NB4 (cell line): ENCODE data around the gene PEX26.
A peak's percentile ranks its signal among the peaks of the same experiment; 100 is the strongest.

Source experiments
- DNase-seq: peaks from one replicate; pipeline ENCODE4 v3.0.0; 2010; ENCODE audit warnings: low read depth
- H3K4me3 ChIP-seq: one replicate; pipeline ENCODE4 v1.5.1; 2011; ENCODE audit warnings: mild to moderate bottlenecking, low read depth, low read length, moderate library complexity
- MAX ChIP-seq: IDR thresholded peaks from 2 replicates; pipeline ENCODE4 v1.6.1; 2011; ENCODE audit warnings: low read depth, low read length
- MYC ChIP-seq: IDR thresholded peaks from 2 replicates; pipeline ENCODE4 v1.6.1; 2011; ENCODE audit warnings: low read depth, low read length
- POLR2A ChIP-seq: IDR thresholded peaks from 2 replicates; pipeline ENCODE4 v1.6.1; 2011; ENCODE audit warnings: mild to moderate bottlenecking; ENCODE audit not compliant: insufficient read length; ENCODE audit errors: extremely low read depth
- TF ChIP-seq, protein P1 (sequence below): IDR thresholded peaks from one replicate; pipeline ENCODE4 v1.5.1; 2012; ENCODE audit warnings: low read depth, low read length

The PEX26 gene

GRCh38 chr22:18055619-18056160 lies 22.1 kb upstream of the PEX26 start:
- no peak for TF ChIP-seq MAX
- no peak for TF ChIP-seq POLR2A
- DNase-seq = no peak
- no peak overlapping the region for H3K4me3 ChIP-seq

DNA sequence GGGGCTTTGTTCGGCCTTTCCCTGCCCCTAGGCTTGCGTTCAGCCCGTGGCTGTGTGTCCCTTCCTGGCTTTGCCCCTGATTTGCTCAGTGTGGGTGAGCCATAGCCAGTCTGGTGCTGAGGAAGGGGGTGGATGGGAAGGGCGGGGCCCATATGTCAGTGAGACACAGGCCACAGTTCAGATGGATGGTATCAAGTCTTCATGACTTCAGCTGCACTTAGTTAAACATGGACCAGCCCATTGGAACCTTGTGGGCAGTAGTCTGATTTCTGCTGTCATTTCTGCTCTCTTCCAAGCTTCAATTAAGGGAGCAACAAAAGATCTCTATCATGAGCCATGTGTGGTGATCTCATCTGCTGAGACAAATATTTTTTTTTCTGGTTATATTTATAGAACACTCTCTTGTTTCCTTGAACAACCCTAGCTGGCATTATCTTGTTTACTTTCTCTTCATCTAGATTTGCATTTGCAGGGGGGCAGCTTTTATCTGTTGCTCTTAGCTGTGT lies 21.6 kb upstream of the PEX26 start:
- no peak overlapping the region for H3K4me3 ChIP-seq
- TF ChIP-seq, protein P1, sequence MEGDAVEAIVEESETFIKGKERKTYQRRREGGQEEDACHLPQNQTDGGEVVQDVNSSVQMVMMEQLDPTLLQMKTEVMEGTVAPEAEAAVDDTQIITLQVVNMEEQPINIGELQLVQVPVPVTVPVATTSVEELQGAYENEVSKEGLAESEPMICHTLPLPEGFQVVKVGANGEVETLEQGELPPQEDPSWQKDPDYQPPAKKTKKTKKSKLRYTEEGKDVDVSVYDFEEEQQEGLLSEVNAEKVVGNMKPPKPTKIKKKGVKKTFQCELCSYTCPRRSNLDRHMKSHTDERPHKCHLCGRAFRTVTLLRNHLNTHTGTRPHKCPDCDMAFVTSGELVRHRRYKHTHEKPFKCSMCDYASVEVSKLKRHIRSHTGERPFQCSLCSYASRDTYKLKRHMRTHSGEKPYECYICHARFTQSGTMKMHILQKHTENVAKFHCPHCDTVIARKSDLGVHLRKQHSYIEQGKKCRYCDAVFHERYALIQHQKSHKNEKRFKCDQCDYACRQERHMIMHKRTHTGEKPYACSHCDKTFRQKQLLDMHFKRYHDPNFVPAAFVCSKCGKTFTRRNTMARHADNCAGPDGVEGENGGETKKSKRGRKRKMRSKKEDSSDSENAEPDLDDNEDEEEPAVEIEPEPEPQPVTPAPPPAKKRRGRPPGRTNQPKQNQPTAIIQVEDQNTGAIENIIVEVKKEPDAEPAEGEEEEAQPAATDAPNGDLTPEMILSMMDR = no peak
- no peak for TF ChIP-seq MYC
- TF ChIP-seq POLR2A = no peak
- TF ChIP-seq MAX = no peak

GRCh38 chr22:18056807-18057474 lies 20.8 kb upstream of the PEX26 start:
- DNase-seq = no peak
- no peak overlapping the region for H3K4me3 ChIP-seq
- TF ChIP-seq MYC (no peak), POLR2A (no peak), MAX (no peak)
- TF ChIP-seq, protein P1 = no peak

More for the DNA sequence above, 21.6 kb upstream of the PEX26 start:
- DNase-seq = no peak

GRCh38 chr22:18057568-18058209 lies 20.1 kb upstream of the PEX26 start:
- H3K4me3 ChIP-seq = no peak overlapping the region
- peak; percentile 30 for DNase-seq

DNA sequence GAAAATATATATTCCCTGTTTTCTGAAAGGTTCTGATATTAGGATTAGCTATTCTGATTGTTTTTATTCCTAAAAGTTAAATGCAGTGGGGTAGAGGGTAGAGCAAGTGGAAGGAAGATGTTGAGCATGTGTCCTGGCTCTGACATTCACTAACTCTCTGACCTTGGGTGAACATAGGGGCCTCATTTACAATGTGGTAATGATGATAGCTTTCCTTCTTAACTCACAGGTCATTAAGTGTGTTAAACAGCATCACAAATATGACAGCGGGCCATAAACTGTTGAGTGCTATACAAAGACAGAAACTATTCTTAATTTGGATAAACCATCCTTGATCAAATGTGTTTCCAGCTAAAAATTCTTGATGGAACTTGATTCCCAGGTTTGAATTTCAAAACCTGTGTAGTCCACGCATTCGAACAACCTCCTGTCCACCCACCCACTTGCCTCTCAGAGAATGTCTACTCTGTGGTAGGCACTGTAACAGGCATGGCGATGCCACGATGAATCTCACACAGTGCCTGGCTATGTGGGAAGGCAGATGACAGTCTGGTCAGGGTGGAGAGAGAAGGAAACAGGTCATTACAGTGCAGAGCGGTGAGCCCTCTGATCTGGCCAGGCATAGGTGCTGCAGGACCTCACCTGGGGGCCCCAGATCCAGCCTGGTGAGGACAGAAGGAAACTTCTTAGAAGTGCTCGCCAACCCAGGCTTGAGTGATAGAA lies 19.3 kb upstream of the PEX26 start:
- DNase-seq = no peak
- TF ChIP-seq POLR2A (no peak), MAX (no peak), MYC (no peak)
- TF ChIP-seq, protein P1 = no peak
- H3K4me3 ChIP-seq = no peak overlapping the region

More at GRCh38 chr22:18057568-18058209, 20.1 kb upstream of the PEX26 start:
- TF ChIP-seq, protein P1 = no peak
- TF ChIP-seq MYC (no peak), POLR2A (no peak)

DNA sequence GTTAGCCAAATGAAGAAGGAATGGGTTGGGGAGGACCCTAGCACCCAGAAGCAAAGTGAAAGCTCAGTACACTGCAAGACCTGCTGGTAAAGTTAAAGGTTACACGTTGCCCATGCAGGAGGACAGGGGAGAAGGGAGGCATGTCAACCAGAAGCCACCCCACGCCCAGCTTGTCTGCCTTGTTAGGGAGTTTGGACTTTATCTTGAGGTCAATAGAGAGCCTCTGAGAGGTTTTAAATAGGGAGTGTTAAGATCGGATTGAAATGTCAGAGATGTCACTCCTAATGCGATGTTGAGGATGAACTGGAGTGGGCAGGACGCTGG lies 18.7 kb upstream of the PEX26 start:
- DNase-seq = no peak
- TF ChIP-seq MAX (no peak), POLR2A (no peak), MYC (no peak)
- TF ChIP-seq, protein P1 = no peak
- H3K4me3 ChIP-seq = no peak overlapping the region
